Right lobe of liver (tissue), 4 donors: ENCODE measurements around the gene AK2.

Experiments
- CTCF ChIP-seq, 4 donors: fragments of 200-600 bp in 3 of 4; fragments of 450-650 bp in 1 of 4; IDR thresholded peaks; one replicate each; pipeline versions ENCODE4 v1.5.1 to v1.8.0; 2016 to 2022; ENCODE audit warnings: antibody characterized with exemption in 4 of 4, mild to moderate bottlenecking in 2 of 4
- POLR2A ChIP-seq: fragments of 450-650 bp; IDR thresholded peaks from one replicate; pipeline ENCODE4 v1.6.1; 2017; ENCODE audit warnings: antibody characterized with exemption, mild to moderate bottlenecking
- donor health status: DM: no; HTN: no; CAD: no.
- donor health status: DM: no; HTN: no; CAD: no.
- donor health status: DM: no; HTN: yes; CAD: no.

GRCh38 chr1:33007190-33008050 lies 29.3 kb downstream of the AK2 start:
- peak in 2 of 4 donors; percentile 19 to 33 for TF ChIP-seq CTCF (IDR thresholded peaks at IDR 0.05)
- TF ChIP-seq POLR2A: no peak
